IPS-18a (cell line): Measurements from ENCODE around the gene DENND1C.

Experiments
- H3K27ac ChIP-seq: one replicate; pipeline ENCODE4 v1.5.1; 2013; ENCODE audit warnings: low read length
- H3K27me3 ChIP-seq: one replicate; pipeline ENCODE4 v1.6.1; 2013; ENCODE audit warnings: mild to moderate bottlenecking, low read length; ENCODE audit not compliant: control insufficient read depth, insufficient read depth
- H3K36me3 ChIP-seq: one replicate; pipeline ENCODE4 v1.6.1; 2013; ENCODE audit warnings: low read depth, low read length; ENCODE audit not compliant: control insufficient read depth
- H3K4me1 ChIP-seq: one replicate; pipeline ENCODE4 v1.6.1; 2013; ENCODE audit warnings: low read depth, low read length; ENCODE audit not compliant: control insufficient read depth
- H3K4me3 ChIP-seq: one replicate; pipeline ENCODE4 v1.5.1; 2013; ENCODE audit warnings: low read length
- H3K9ac ChIP-seq: one replicate; pipeline ENCODE4 v1.6.1; 2013; ENCODE audit warnings: mild to moderate bottlenecking, low read length, moderate library complexity
- H3K9me3 ChIP-seq: one replicate; pipeline ENCODE4 v1.6.1; 2013; ENCODE audit warnings: low read depth, low read length; ENCODE audit not compliant: control insufficient read depth

DENND1C gene

GRCh38 chr19:6501740-6502648 is 20.4 kb upstream of the DENND1C start, which contains the start of gene TUBB4A:
TSS of gene TUBB4A (minus strand) at chr19:6502309. CDS start at chr19:6502212, 97 bp downstream.
- Histone ChIP-seq H3K27me3 (peaks cover 14% of the 10 kb centered on the region), H3K9me3 (no peaks in the 10 kb centered on the region), H3K4me1 (peaks cover 3% of the 10 kb centered on the region), H3K27ac (no peak within 1 kb of the TSS), H3K9ac (peak within 1 kb of the TSS; percentile 39), H3K36me3 (no peaks in the 10 kb centered on the region), H3K4me3 (peak within 1 kb of the TSS; percentile 55)

GRCh38 chr19:6500837-6501739 is 19.5 kb upstream of the DENND1C start:
- Histone ChIP-seq H3K27me3 (peaks cover 14% of the 10 kb centered on the region), H3K36me3 (no peaks in the 10 kb centered on the region), H3K4me3 (peak overlapping the region; percentile 55), H3K9ac (no peak overlapping the region), H3K9me3 (no peaks in the 10 kb centered on the region), H3K4me1 (peaks cover 3% of the 10 kb centered on the region), H3K27ac (no peak overlapping the region)

GRCh38 chr19:6499052-6499790 is 17.6 kb upstream of the DENND1C start:
- no peak overlapping the region for H3K27ac ChIP-seq
- no peak overlapping the region for H3K9ac ChIP-seq
- H3K9me3 ChIP-seq: no peaks in the 10 kb centered on the region

DNA sequence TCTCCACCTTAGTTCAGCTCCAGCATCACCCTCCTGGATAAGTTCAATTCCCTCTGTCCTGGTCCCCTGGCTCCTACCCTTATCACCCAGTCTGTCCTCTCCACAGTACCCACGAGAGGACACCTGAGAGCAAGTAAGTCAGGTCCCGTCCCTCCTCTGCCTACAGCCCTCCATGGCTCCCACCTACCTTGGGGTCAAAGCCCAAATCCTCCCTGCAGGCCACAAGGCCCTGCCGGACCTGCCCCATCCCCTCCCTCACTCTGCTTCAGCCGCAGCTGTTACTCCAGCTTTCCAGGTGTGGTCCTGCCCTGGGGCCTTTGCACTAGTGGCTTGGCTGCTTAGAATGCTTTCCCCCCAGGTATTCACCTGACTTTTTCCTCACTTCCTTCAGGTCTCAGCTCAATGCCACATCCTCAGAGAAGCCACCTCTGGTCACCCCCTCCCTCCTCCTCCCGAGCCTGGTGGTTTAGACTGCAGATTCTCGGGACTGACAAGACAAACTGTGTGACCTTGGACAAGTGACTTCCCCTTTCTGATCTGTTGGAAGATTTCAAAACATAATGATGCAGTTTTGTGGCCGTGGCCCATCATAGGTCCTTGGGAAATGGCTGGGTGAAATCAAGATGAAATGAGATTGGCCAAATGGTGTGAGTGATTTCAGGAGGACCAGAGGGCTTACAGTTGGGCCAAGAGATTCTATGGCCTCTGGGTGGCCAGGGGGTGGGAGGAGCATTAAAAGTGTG is 16.9 kb upstream of the DENND1C start:
- no peaks in the 10 kb centered on the region for H3K36me3 ChIP-seq
- H3K9ac ChIP-seq: no peak overlapping the region
- peaks cover 3% of the 10 kb centered on the region for H3K4me1 ChIP-seq
- no peak overlapping the region for H3K4me3 ChIP-seq
- H3K27ac ChIP-seq: no peak overlapping the region
- peaks cover 14% of the 10 kb centered on the region for H3K27me3 ChIP-seq
- no peaks in the 10 kb centered on the region for H3K9me3 ChIP-seq

More at GRCh38 chr19:6499052-6499790, 17.6 kb upstream of the DENND1C start:
- Histone ChIP-seq H3K27me3 (peaks cover 14% of the 10 kb centered on the region), H3K36me3 (no peaks in the 10 kb centered on the region), H3K4me3 (no peak overlapping the region), H3K4me1 (peaks cover 3% of the 10 kb centered on the region)

GRCh38 chr19:6495947-6496346 is 14.4 kb upstream of the DENND1C start:
- Histone ChIP-seq H3K4me3 (no peak overlapping the region), H3K27me3 (peaks cover 4% of the 10 kb centered on the region), H3K9me3 (no peaks in the 10 kb centered on the region), H3K36me3 (no peaks in the 10 kb centered on the region), H3K4me1 (no peaks in the 10 kb centered on the region), H3K9ac (no peak overlapping the region), H3K27ac (no peak overlapping the region)

GRCh38 chr19:6494438-6495036 is 12.9 kb upstream of the DENND1C start:
- no peak overlapping the region for H3K4me3 ChIP-seq
- no peaks in the 10 kb centered on the region for H3K36me3 ChIP-seq
- no peak overlapping the region for H3K9ac ChIP-seq
- no peaks in the 10 kb centered on the region for H3K27me3 ChIP-seq
- H3K4me1 ChIP-seq: no peaks in the 10 kb centered on the region
- no peaks in the 10 kb centered on the region for H3K9me3 ChIP-seq
- H3K27ac ChIP-seq: no peak overlapping the region

- H3K9me3 ChIP-seq: no peaks in the 10 kb centered on the region
- H3K4me3 ChIP-seq: no peak overlapping the region
- H3K9ac ChIP-seq: no peak overlapping the region
- H3K27me3 ChIP-seq: no peaks in the 10 kb centered on the region
- no peaks in the 10 kb centered on the region for H3K36me3 ChIP-seq
- H3K4me1 ChIP-seq: no peaks in the 10 kb centered on the region
- H3K27ac ChIP-seq: no peak overlapping the region
Observed at GRCh38 chr19:6491802-6492592, 10.4 kb upstream of the DENND1C start.

GRCh38 chr19:6490134-6490533 is 8.5 kb upstream of the DENND1C start:
- no peaks in the 10 kb centered on the region for H3K9me3 ChIP-seq
- no peaks in the 10 kb centered on the region for H3K27me3 ChIP-seq
- no peak overlapping the region for H3K9ac ChIP-seq
- no peaks in the 10 kb centered on the region for H3K4me1 ChIP-seq
- no peak overlapping the region for H3K4me3 ChIP-seq
- H3K36me3 ChIP-seq: no peaks in the 10 kb centered on the region
- H3K27ac ChIP-seq: no peak overlapping the region

- no peaks in the 10 kb centered on the region for H3K36me3 ChIP-seq
- H3K9me3 ChIP-seq: no peaks in the 10 kb centered on the region
- H3K9ac ChIP-seq: no peak overlapping the region
- H3K4me3 ChIP-seq: no peak overlapping the region
- no peak overlapping the region for H3K27ac ChIP-seq
- H3K27me3 ChIP-seq: no peaks in the 10 kb centered on the region
- no peaks in the 10 kb centered on the region for H3K4me1 ChIP-seq
Observed at GRCh38 chr19:6489278-6490061, 7.9 kb upstream of the DENND1C start.
